Sigmoid colon (tissue), 7 donors: ENCODE data around the gene TMPRSS13. TPM values are rescaled to one million over a fixed set of nuclear protein-coding genes. Genes with fewer than 3 reads are reported as not detected.
"Not testable (repeated sequence)": the region's sequence is repeated elsewhere in the genome, so short reads cannot be mapped to it uniquely, and the experiment has no call there.

Source experiments
- DNase-seq: peaks from one replicate; pipeline ENCODE4 v3.0.0-alpha.2; 2019
- H3K27ac ChIP-seq, 4 donors: fragments of 200-600 bp; sonication (generic); one replicate each; pipeline ENCODE4 v1.5.1; 2016 to 2019; ENCODE audit warnings: mild to moderate bottlenecking in 1 of 4
- H3K27me3 ChIP-seq, 3 donors: fragments of 200-600 bp; sonication (generic); one replicate each; pipeline ENCODE4 v1.5.1; 2019; ENCODE audit warnings: mild to moderate bottlenecking in 1 of 3
- H3K36me3 ChIP-seq, 4 donors: fragments of 200-600 bp; sonication (generic); one replicate each; pipeline ENCODE4 v1.5.1; 2016 to 2019
- H3K4me1 ChIP-seq, 4 donors: fragments of 200-600 bp; sonication (generic); one replicate each; pipeline ENCODE4 v1.5.1; 2017 to 2019
- H3K4me3 ChIP-seq, 4 donors: fragments of 200-600 bp; sonication (generic); one replicate each; pipeline ENCODE4 v1.5.1; 2017 to 2019; ENCODE audit warnings: mild to moderate bottlenecking in 2 of 4, moderate library complexity in 1 of 4
- H3K9me3 ChIP-seq, 4 donors: fragments of 200-600 bp in 3 of 4; sonication (generic) in 3 of 4; one replicate each; pipeline versions ENCODE4 v1.5.1 to v1.6.1; 2013 to 2019
- EP300 ChIP-seq, 4 donors: sonication (generic); formaldehyde crosslinking; IDR thresholded peaks; one replicate each; pipeline ENCODE4 v1.6.1; 2017; ENCODE audit warnings: antibody characterized with exemption in 4 of 4
- POLR2A ChIP-seq, 2 donors: fragments of 450-650 bp; IDR thresholded peaks; one replicate each; pipeline ENCODE4 v1.6.1; 2016; ENCODE audit warnings: antibody characterized with exemption in 2 of 2, mild to moderate bottlenecking in 2 of 2, moderate library complexity in 2 of 2
- POLR2AphosphoS5 ChIP-seq, 4 donors: sonication (generic); formaldehyde crosslinking; IDR thresholded peaks; one replicate each; pipeline ENCODE4 v1.6.1; 2017; ENCODE audit warnings: antibody characterized with exemption in 4 of 4
- WGBS, 2 donors: extraction: QIAGEN DNeasy Blood & Tissue Kit; methylation state at CpG; one replicate each; pipeline ENCODE4 v1.1.7; 2013; 5-methylcytosine and 5-hydroxymethylcytosine counted together
- intact Hi-C: fragments of 100-400 bp; cut with DNase I; formaldehyde crosslinking; loops from one replicate; pipeline ENCODE4 v1.15.1; 2023
- polyA plus RNA-seq, 3 donors: library from polyadenylated mRNA; stranded (reverse); fragments of 200-250 nt; gene quantifications; one replicate each; pipeline ENCODE4 v1.2.3, GENCODE V29; 2013
- total RNA-seq, 4 donors: library from RNA; depleted of rRNA; stranded (reverse); fragments of >200 nt; gene quantifications; one replicate each; pipeline ENCODE4 v1.1.0, GENCODE V29; 2016
- TF ChIP-seq, protein P1 (sequence below), 4 experiments: fragments of 450-650 bp in 3 of 4; fragments of 200-600 bp in 1 of 4; IDR thresholded peaks; one replicate each; pipeline ENCODE4 v1.5.1; 2016 to 2019; ENCODE audit warnings: antibody characterized with exemption in 4 of 4, mild to moderate bottlenecking in 3 of 4, moderate library complexity in 2 of 4
- donor health status: healthy with polysubstance abuse.
- donor health status: Bipolar disorder and iron deficiency.
- donor health status: healthy.

TMPRSS13 gene
- total and polyA plus RNA-seq, 7 donors, result 1.4 to 1.6 TPM; not detected in 5

- no peak overlapping the region for H3K4me3 ChIP-seq
- H3K27me3 ChIP-seq, result no peaks in the 10 kb centered on the region
- WGBS, 2 donors, result 20 to 21% methylated on average over 5 of the region's 5 CpGs
- H3K27ac ChIP-seq, result no peak overlapping the region
- TF ChIP-seq, protein P1, sequence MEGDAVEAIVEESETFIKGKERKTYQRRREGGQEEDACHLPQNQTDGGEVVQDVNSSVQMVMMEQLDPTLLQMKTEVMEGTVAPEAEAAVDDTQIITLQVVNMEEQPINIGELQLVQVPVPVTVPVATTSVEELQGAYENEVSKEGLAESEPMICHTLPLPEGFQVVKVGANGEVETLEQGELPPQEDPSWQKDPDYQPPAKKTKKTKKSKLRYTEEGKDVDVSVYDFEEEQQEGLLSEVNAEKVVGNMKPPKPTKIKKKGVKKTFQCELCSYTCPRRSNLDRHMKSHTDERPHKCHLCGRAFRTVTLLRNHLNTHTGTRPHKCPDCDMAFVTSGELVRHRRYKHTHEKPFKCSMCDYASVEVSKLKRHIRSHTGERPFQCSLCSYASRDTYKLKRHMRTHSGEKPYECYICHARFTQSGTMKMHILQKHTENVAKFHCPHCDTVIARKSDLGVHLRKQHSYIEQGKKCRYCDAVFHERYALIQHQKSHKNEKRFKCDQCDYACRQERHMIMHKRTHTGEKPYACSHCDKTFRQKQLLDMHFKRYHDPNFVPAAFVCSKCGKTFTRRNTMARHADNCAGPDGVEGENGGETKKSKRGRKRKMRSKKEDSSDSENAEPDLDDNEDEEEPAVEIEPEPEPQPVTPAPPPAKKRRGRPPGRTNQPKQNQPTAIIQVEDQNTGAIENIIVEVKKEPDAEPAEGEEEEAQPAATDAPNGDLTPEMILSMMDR (IDR thresholded peaks at IDR 0.05), result peak in 1 of 4 experiments; percentile 5
- TF ChIP-seq POLR2A (IDR thresholded peaks at IDR 0.05), result no peak
- no peak for TF ChIP-seq POLR2AphosphoS5 (IDR thresholded peaks at IDR 0.05)
- TF ChIP-seq EP300 (IDR thresholded peaks at IDR 0.05), result no peak
- intact Hi-C loops, result no loop called here
- H3K9me3 ChIP-seq, result no peaks in the 10 kb centered on the region
- DNase-seq, result no peak
- peaks cover 0 to 8% (median 4%) of the 10 kb centered on the region in 4 donors for H3K4me1 ChIP-seq
- H3K36me3 ChIP-seq, result no peaks in the 10 kb centered on the region
Observed at GRCh38 chr11:117950301-117950700, 21.1 kb upstream of the TMPRSS13 start.

DNA sequence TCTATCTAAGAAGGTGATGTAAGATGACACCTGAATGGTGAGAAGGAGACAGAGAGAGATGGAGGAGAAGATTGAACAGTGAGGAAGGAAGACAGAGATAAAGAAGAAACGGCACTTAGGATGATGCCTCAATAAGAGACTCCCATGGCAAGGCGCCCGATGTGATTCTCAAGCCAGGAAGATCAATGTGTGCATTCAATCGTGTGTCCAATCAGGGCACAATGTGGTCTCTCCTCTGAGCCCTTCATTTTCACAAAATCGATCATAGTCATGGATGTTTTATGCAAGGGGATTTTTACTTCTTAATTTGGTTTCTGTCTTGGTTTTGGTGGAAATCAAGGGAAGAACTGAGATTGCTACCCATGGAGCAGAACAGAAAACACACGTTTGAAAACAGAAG, 19.9 kb upstream of the TMPRSS13 start:
- Histone ChIP-seq H3K27me3 (no peaks in the 10 kb centered on the region), H3K27ac (no peak overlapping the region), H3K4me3 (no peak overlapping the region), H3K9me3 (no peaks in the 10 kb centered on the region), H3K4me1 (peaks cover 0 to 8% (median 4%) of the 10 kb centered on the region in 4 donors), H3K36me3 (no peaks in the 10 kb centered on the region)
- 72 to 73% methylated on average over 6 of the region's 6 CpGs for WGBS, 2 donors
- intact Hi-C loops, result loop anchor here (5.0 kb wide), 3 partner anchors 42 to 522 kb away; no protein-coding TSS in a partner anchor
- DNase-seq, result no peak
- TF ChIP-seq EP300 (IDR thresholded peaks at IDR 0.05) (no peak), POLR2A (IDR thresholded peaks at IDR 0.05) (no peak), POLR2AphosphoS5 (IDR thresholded peaks at IDR 0.05) (no peak)
- TF ChIP-seq, protein P1 (IDR thresholded peaks at IDR 0.05), result no peak

- 93 to 97% methylated on average over 11 of the region's 11 CpGs for WGBS, 2 donors
- intact Hi-C loops, result loop anchor here (5.0 kb wide), 3 partner anchors 41 to 521 kb away; no protein-coding TSS in a partner anchor
Observed at GRCh38 chr11:117948466-117948865, 19.3 kb upstream of the TMPRSS13 start.

GRCh38 chr11:117947751-117948150, 18.5 kb upstream of the TMPRSS13 start:
- DNase-seq, H3K9me3 ChIP-seq, H3K27me3 ChIP-seq, H3K4me3 ChIP-seq, H3K36me3 ChIP-seq, H3K4me1 ChIP-seq, H3K27ac ChIP-seq: not testable (repeated sequence)
- intact Hi-C loops, result loop anchor here (1.0 to 5.0 kb wide), 5 partner anchors 40 to 520 kb away; no protein-coding TSS in a partner anchor
- 74 to 87% methylated on average over 10 of the region's 10 CpGs for WGBS, 2 donors

More at GRCh38 chr11:117948466-117948865, 19.3 kb upstream of the TMPRSS13 start:
- H3K27me3 ChIP-seq, H3K9me3 ChIP-seq, H3K4me3 ChIP-seq, H3K36me3 ChIP-seq, H3K4me1 ChIP-seq, DNase-seq, H3K27ac ChIP-seq: not testable (repeated sequence)

- no peak for TF ChIP-seq POLR2AphosphoS5 (IDR thresholded peaks at IDR 0.05)
- TF ChIP-seq, protein P1 (IDR thresholded peaks at IDR 0.05), result peak; percentile 95 to 98 (median 97)
- no peak for TF ChIP-seq EP300 (IDR thresholded peaks at IDR 0.05)
- TF ChIP-seq POLR2A (IDR thresholded peaks at IDR 0.05), result no peak
- no peaks in the 10 kb centered on the region for H3K9me3 ChIP-seq
- H3K36me3 ChIP-seq, result no peaks in the 10 kb centered on the region
- peaks cover 0 to 8% (median 4%) of the 10 kb centered on the region in 4 donors for H3K4me1 ChIP-seq
- peak; percentile 93 for DNase-seq
- no peak overlapping the region for H3K27ac ChIP-seq
- 44 to 50% methylated on average over 7 of the region's 7 CpGs for WGBS, 2 donors
- intact Hi-C loops, result loop anchor here (1.0 to 5.0 kb wide), 5 partner anchors 40 to 520 kb away; no protein-coding TSS in a partner anchor
- no peaks in the 10 kb centered on the region for H3K27me3 ChIP-seq
- no peak overlapping the region for H3K4me3 ChIP-seq
Observed at GRCh38 chr11:117946842-117947526, 17.8 kb upstream of the TMPRSS13 start.
